ENCODE results near the gene BRAT1.
"Not testable (repeated sequence)": the region's sequence is repeated elsewhere in the genome, so short reads cannot be mapped to it uniquely, and the experiment has no call there.

Gene BRAT1

GRCh38 chr7:2535872-2536627 is 19.3 kb downstream of the BRAT1 start:
- DNase-seq (ENCODE audit: low spot score) = not testable (repeated sequence)

GRCh38 chr7:2534214-2534613 is 21.1 kb downstream of the BRAT1 start:
- not testable (repeated sequence) for DNase-seq (ENCODE audit: low spot score)

- DNase-seq (ENCODE audit: low spot score) = not testable (repeated sequence)
Measured at GRCh38 chr7:2533566-2533965, 21.8 kb downstream of the BRAT1 start.

GRCh38 chr7:2532816-2533215 is 22.5 kb downstream of the BRAT1 start:
- not testable (repeated sequence) for DNase-seq (ENCODE audit: low spot score)

GRCh38 chr7:2532199-2532772 is 23.0 kb downstream of the BRAT1 start:
- DNase-seq (ENCODE audit: low spot score) = not testable (repeated sequence)

GRCh38 chr7:2531796-2532110 is 23.6 kb downstream of the BRAT1 start:
- not testable (repeated sequence) for DNase-seq (ENCODE audit: low spot score)

GRCh38 chr7:2530994-2531795 is 24.1 kb downstream of the BRAT1 start:
- DNase-seq (ENCODE audit: low spot score) = not testable (repeated sequence)

- DNase-seq (ENCODE audit: low spot score) = no peak
Measured at GRCh38 chr7:2530071-2530987, 25.0 kb downstream of the BRAT1 start.

GRCh38 chr7:2529161-2530070 is 25.9 kb downstream of the BRAT1 start:
- no peak for DNase-seq (ENCODE audit: low spot score)

- no peak for DNase-seq (ENCODE audit: low spot score)
Measured at GRCh38 chr7:2528481-2529095, 26.7 kb downstream of the BRAT1 start.

- DNase-seq (ENCODE audit: low spot score) = no peak
Measured at GRCh38 chr7:2527505-2528467, 27.5 kb downstream of the BRAT1 start.

- no peak for DNase-seq (ENCODE audit: low spot score)
Measured at GRCh38 chr7:2526659-2527504, 28.4 kb downstream of the BRAT1 start.

GRCh38 chr7:2525658-2526630 is 29.4 kb downstream of the BRAT1 start:
- no peak for DNase-seq (ENCODE audit: low spot score)

GRCh38 chr7:2524808-2525657 is 30.3 kb downstream of the BRAT1 start:
- no peak for DNase-seq (ENCODE audit: low spot score)

- no peak for DNase-seq (ENCODE audit: low spot score)
Measured at GRCh38 chr7:2523941-2524807, 31.1 kb downstream of the BRAT1 start.
